ENCODE data around the gene ARFGAP2. TPM values are rescaled to one million over a fixed set of nuclear protein-coding genes. Genes with fewer than 3 reads are reported as not detected.

The ARFGAP2 gene
- total RNA-seq, 1 donor from 2014 or later, result 111 TPM

GRCh38 chr11:47177229-47177845 lies 658 bp upstream of the ARFGAP2 start:
- peaks cover 36% of the 10 kb centered on the region for H3K4me1 Mint-ChIP-seq (ENCODE audit: low read depth)
- peak overlapping the region; percentile 100 for H3K27ac Mint-ChIP-seq
- intact Hi-C loops (cut with micrococcal nuclease), result loop anchor here (1.0 to 2.0 kb wide), 10 partner anchors 9 to 676 kb away; partner anchors contain the start of genes ACP2, ARHGAP1, FNBP4 and PACSIN3
- peak overlapping the region; percentile 97 for H3K4me3 Mint-ChIP-seq
- H3K9me3 Mint-ChIP-seq, result no peaks in the 10 kb centered on the region
- H3K27me3 Mint-ChIP-seq (ENCODE audit: insufficient read depth), result no peaks in the 10 kb centered on the region
- H3K36me3 Mint-ChIP-seq (ENCODE audit: low read depth), result peaks cover 8% of the 10 kb centered on the region
- DNase-seq (ENCODE audit: low spot score), result peak; percentile 64

GRCh38 chr11:47175746-47176327 lies 842 bp downstream of the ARFGAP2 start:
- H3K4me3 Mint-ChIP-seq, result peak overlapping the region; percentile 97
- no peaks in the 10 kb centered on the region for H3K9me3 Mint-ChIP-seq
- DNase-seq (ENCODE audit: low spot score), result no peak
- H3K27ac Mint-ChIP-seq, result peak overlapping the region; percentile 95
- peaks cover 36% of the 10 kb centered on the region for H3K4me1 Mint-ChIP-seq (ENCODE audit: low read depth)
- H3K27me3 Mint-ChIP-seq (ENCODE audit: insufficient read depth), result no peaks in the 10 kb centered on the region
- H3K36me3 Mint-ChIP-seq (ENCODE audit: low read depth), result peaks cover 10% of the 10 kb centered on the region
- intact Hi-C loops (cut with micrococcal nuclease), result loop anchor here (1.0 to 2.0 kb wide), 2 partner anchors 250 to 475 kb away; partner anchors contain the start of genes ARHGAP1, PSMC3 and ZNF408

DNA sequence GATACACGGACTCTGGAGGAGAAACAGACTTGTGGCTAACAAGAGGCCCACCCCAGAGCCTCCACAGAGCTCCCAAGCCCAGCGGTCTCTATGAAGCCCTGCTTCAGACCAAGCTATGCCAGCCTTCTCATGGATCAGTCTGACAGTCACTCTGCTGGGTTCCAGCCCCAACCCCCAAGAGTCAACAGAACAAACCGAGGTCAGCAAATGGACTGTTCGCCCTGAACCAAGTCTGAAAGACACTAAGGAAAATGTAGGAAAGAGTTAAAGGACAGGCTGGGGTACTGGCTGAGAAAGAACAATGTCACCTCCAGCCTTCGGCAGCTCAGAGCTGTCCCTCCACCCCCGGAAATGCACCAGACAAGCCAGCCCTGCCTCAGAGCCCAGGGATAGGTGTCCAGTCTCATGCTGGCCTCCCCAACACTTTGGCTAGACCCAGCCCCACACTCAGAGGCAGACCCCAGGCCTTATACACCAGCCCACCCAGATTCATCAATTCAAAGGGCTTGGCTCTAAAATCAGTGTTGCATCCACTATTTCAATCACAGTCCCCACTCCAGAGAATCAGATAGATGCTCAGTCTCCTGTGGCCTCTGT lies 3.8 kb downstream of the ARFGAP2 start:
- no peak for DNase-seq (ENCODE audit: low spot score)
- intact Hi-C loops (cut with micrococcal nuclease), result no loop called here
- Mint-ChIP-seq H3K4me1 (ENCODE audit: low read depth) (peaks cover 29% of the 10 kb centered on the region), H3K27me3 (ENCODE audit: insufficient read depth) (no peaks in the 10 kb centered on the region), H3K4me3 (no peak overlapping the region), H3K36me3 (ENCODE audit: low read depth) (peaks cover 17% of the 10 kb centered on the region), H3K27ac (no peak overlapping the region), H3K9me3 (no peaks in the 10 kb centered on the region)

- DNase-seq (ENCODE audit: low spot score), result no peak
- Mint-ChIP-seq H3K9me3 (no peaks in the 10 kb centered on the region), H3K4me1 (ENCODE audit: low read depth) (peaks cover 20% of the 10 kb centered on the region), H3K4me3 (no peak overlapping the region), H3K36me3 (ENCODE audit: low read depth) (peaks cover 20% of the 10 kb centered on the region), H3K27me3 (ENCODE audit: insufficient read depth) (no peaks in the 10 kb centered on the region), H3K27ac (no peak overlapping the region)
- intact Hi-C loops (cut with micrococcal nuclease), result no loop called here
Observed at GRCh38 chr11:47171856-47172255, 4.8 kb downstream of the ARFGAP2 start.

- H3K36me3 Mint-ChIP-seq (ENCODE audit: low read depth), result peaks cover 20% of the 10 kb centered on the region
Observed at GRCh38 chr11:47171061-47171838, 5.4 kb downstream of the ARFGAP2 start.

GRCh38 chr11:47166368-47166767 lies 10.3 kb downstream of the ARFGAP2 start:
- H3K27me3 Mint-ChIP-seq (ENCODE audit: insufficient read depth), result no peaks in the 10 kb centered on the region
- no peak overlapping the region for H3K27ac Mint-ChIP-seq
- DNase-seq (ENCODE audit: low spot score), result no peak
- intact Hi-C loops (cut with micrococcal nuclease), result no loop called here
- no peak overlapping the region for H3K4me3 Mint-ChIP-seq
- peaks cover 17% of the 10 kb centered on the region for H3K36me3 Mint-ChIP-seq (ENCODE audit: low read depth)
- no peaks in the 10 kb centered on the region for H3K4me1 Mint-ChIP-seq (ENCODE audit: low read depth)
- H3K9me3 Mint-ChIP-seq, result no peaks in the 10 kb centered on the region

More at GRCh38 chr11:47171061-47171838, 5.4 kb downstream of the ARFGAP2 start:
- H3K9me3 Mint-ChIP-seq, result no peaks in the 10 kb centered on the region
- H3K27ac Mint-ChIP-seq, result no peak overlapping the region
- no peak overlapping the region for H3K4me3 Mint-ChIP-seq
- DNase-seq (ENCODE audit: low spot score), result no peak
- intact Hi-C loops (cut with micrococcal nuclease), result no loop called here
- H3K27me3 Mint-ChIP-seq (ENCODE audit: insufficient read depth), result no peaks in the 10 kb centered on the region
- peaks cover 20% of the 10 kb centered on the region for H3K4me1 Mint-ChIP-seq (ENCODE audit: low read depth)

GRCh38 chr11:47165253-47165840 lies 11.3 kb downstream of the ARFGAP2 start:
- H3K4me3 Mint-ChIP-seq, result no peak overlapping the region
- peaks cover 13% of the 10 kb centered on the region for H3K36me3 Mint-ChIP-seq (ENCODE audit: low read depth)
- no peak for DNase-seq (ENCODE audit: low spot score)
- intact Hi-C loops (cut with micrococcal nuclease), result no loop called here
- H3K4me1 Mint-ChIP-seq (ENCODE audit: low read depth), result no peaks in the 10 kb centered on the region
- no peak overlapping the region for H3K27ac Mint-ChIP-seq
- H3K9me3 Mint-ChIP-seq, result no peaks in the 10 kb centered on the region
- H3K27me3 Mint-ChIP-seq (ENCODE audit: insufficient read depth), result no peaks in the 10 kb centered on the region

- no peaks in the 10 kb centered on the region for H3K4me1 Mint-ChIP-seq (ENCODE audit: low read depth)
- no peak for DNase-seq (ENCODE audit: low spot score)
- no peak overlapping the region for H3K4me3 Mint-ChIP-seq
- H3K27ac Mint-ChIP-seq, result no peak overlapping the region
- H3K9me3 Mint-ChIP-seq, result no peaks in the 10 kb centered on the region
- peaks cover 13% of the 10 kb centered on the region for H3K36me3 Mint-ChIP-seq (ENCODE audit: low read depth)
- no peaks in the 10 kb centered on the region for H3K27me3 Mint-ChIP-seq (ENCODE audit: insufficient read depth)
- intact Hi-C loops (cut with micrococcal nuclease), result no loop called here
Observed at GRCh38 chr11:47164321-47164720, 12.4 kb downstream of the ARFGAP2 start.

DNA sequence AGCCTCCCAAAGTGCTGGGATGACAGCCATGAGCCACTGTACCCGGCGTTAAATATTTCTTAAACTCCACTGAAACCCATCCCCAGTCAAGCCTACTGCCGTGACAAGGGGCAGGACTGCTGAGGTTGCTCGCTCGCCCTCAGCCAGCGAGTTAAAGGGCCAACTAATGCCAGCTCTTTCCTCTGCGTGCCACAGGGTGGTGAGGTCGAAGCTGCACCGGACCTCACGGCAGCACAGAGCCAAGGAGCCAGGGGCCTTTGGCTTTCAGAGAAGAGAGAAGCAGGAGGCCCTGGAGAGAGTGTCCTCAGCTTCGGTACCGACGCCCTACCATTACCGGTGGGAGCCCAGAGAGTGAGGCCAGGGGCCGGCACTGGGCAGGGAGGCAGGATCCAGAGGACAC lies 12.8 kb downstream of the ARFGAP2 start:
- no peaks in the 10 kb centered on the region for H3K27me3 Mint-ChIP-seq (ENCODE audit: insufficient read depth)
- no peak overlapping the region for H3K27ac Mint-ChIP-seq
- H3K4me1 Mint-ChIP-seq (ENCODE audit: low read depth), result no peaks in the 10 kb centered on the region
- no peak for DNase-seq (ENCODE audit: low spot score)
- intact Hi-C loops (cut with micrococcal nuclease), result no loop called here
- no peak overlapping the region for H3K4me3 Mint-ChIP-seq
- H3K9me3 Mint-ChIP-seq, result no peaks in the 10 kb centered on the region
- peaks cover 13% of the 10 kb centered on the region for H3K36me3 Mint-ChIP-seq (ENCODE audit: low read depth)

DNA sequence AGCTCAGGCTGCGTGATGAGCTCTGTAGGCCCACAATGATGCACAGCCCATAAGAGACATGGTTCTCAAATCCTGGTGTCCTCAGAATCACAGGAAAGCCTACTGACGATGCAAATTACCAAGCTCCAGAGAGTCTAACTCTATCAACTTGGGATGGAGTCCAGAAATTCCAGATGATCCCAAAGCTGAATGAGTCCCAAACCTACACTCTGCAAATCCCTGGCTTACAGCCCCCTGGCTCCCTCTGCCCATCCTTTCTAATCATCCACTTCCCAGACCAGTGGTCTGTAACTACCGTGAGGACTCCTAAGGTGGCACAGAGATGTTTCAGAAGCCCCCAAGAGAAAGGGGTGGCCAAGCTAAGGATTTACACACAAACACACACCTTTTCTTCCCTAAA lies 13.5 kb downstream of the ARFGAP2 start:
- no peak overlapping the region for H3K4me3 Mint-ChIP-seq
- no peak overlapping the region for H3K27ac Mint-ChIP-seq
- no peaks in the 10 kb centered on the region for H3K9me3 Mint-ChIP-seq

DNA sequence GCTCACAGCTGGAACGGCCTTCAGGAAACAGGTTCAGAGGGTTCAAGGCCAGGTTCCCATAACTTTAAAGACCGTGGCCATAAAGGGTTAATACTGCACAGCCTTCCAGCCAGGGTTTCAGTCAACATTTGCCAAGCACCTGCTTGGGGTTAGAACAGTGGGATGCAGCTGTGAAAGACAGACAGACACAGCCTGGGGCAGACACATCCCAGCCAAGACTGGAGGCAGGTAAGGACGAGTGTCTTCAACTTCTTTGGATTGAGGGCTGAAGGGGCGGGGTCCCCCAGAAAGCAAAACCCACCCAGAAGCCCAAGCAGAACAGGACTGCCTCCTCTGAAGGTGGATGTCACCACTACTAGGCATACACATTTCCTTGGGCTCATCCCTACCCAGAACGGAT lies 14.3 kb downstream of the ARFGAP2 start:
- no peak for DNase-seq (ENCODE audit: low spot score)
- Mint-ChIP-seq H3K36me3 (ENCODE audit: low read depth) (peaks cover 5% of the 10 kb centered on the region), H3K9me3 (no peaks in the 10 kb centered on the region), H3K4me3 (no peak overlapping the region), H3K27me3 (ENCODE audit: insufficient read depth) (no peaks in the 10 kb centered on the region), H3K4me1 (ENCODE audit: low read depth) (no peaks in the 10 kb centered on the region), H3K27ac (no peak overlapping the region)
- intact Hi-C loops (cut with micrococcal nuclease), result no loop called here

More for the DNA sequence above, 13.5 kb downstream of the ARFGAP2 start:
- no peaks in the 10 kb centered on the region for H3K4me1 Mint-ChIP-seq (ENCODE audit: low read depth)
- peaks cover 12% of the 10 kb centered on the region for H3K36me3 Mint-ChIP-seq (ENCODE audit: low read depth)
- intact Hi-C loops (cut with micrococcal nuclease), result no loop called here
- H3K27me3 Mint-ChIP-seq (ENCODE audit: insufficient read depth), result no peaks in the 10 kb centered on the region
- DNase-seq (ENCODE audit: low spot score), result no peak

- Mint-ChIP-seq H3K4me1 (ENCODE audit: low read depth) (no peaks in the 10 kb centered on the region), H3K4me3 (no peak overlapping the region), H3K27ac (no peak overlapping the region), H3K9me3 (no peaks in the 10 kb centered on the region), H3K27me3 (ENCODE audit: insufficient read depth) (no peaks in the 10 kb centered on the region), H3K36me3 (ENCODE audit: low read depth) (peaks cover 5% of the 10 kb centered on the region)
- intact Hi-C loops (cut with micrococcal nuclease), result loop anchor here (1.0 kb wide), 1 partner anchor 273 kb away; no protein-coding TSS in a partner anchor
- DNase-seq (ENCODE audit: low spot score), result no peak
Observed at GRCh38 chr11:47161890-47162289, 14.8 kb downstream of the ARFGAP2 start.
